HG03442 (cell line): ENCODE data around the gene ZNF280C.

ENCODE experiments used
- ATAC-seq: cut with Tn5 transposase; IDR thresholded peaks from one replicate; pipeline ENCODE4 v1.9.1; 2021; ENCODE audit warnings: mild to moderate bottlenecking, moderate library complexity; ENCODE audit not compliant: unreplicated experiment

ZNF280C gene

GRCh38 chrX:130179170-130179569 lies 89.5 kb downstream of the ZNF280C start:
- no peak for ATAC-seq

- no peak for ATAC-seq
These were observed 91.8 kb downstream of the ZNF280C start for GRCh38 chrX:130176942-130177341.

- peak; percentile 78 for ATAC-seq
These were observed 92.3 kb downstream of the ZNF280C start for GRCh38 chrX:130176354-130176776.

GRCh38 chrX:130174937-130175336 lies 93.8 kb downstream of the ZNF280C start:
- no peak for ATAC-seq

GRCh38 chrX:130174045-130174704 lies 94.5 kb downstream of the ZNF280C start:
- no peak for ATAC-seq

- peak; percentile 37 for ATAC-seq
These were observed 95.4 kb downstream of the ZNF280C start for GRCh38 chrX:130173190-130173895.

- no peak for ATAC-seq
These were observed 96.4 kb downstream of the ZNF280C start for GRCh38 chrX:130172127-130172845.

- ATAC-seq: peak; percentile 3
These were observed 97.1 kb downstream of the ZNF280C start, which contains the start of gene RAB33A for GRCh38 chrX:130171446-130172126. Gene RAB33A, plus strand, starts transcription at chrX:130171962. Its CDS starts 101 bp downstream, at chrX:130172063.

GRCh38 chrX:130170752-130171445 lies 97.8 kb downstream of the ZNF280C start:
- ATAC-seq: peak; percentile 78

- no peak for ATAC-seq
These were observed 101.7 kb downstream of the ZNF280C start for GRCh38 chrX:130167040-130167439.

- ATAC-seq: no peak
These were observed 102.3 kb downstream of the ZNF280C start for GRCh38 chrX:130166503-130166777.

- peak; percentile 87 for ATAC-seq
These were observed 102.8 kb downstream of the ZNF280C start, which contains the start of gene AIFM1 for GRCh38 chrX:130165703-130166502. Gene AIFM1, minus strand, starts transcription at chrX:130165841. Its CDS starts 185 bp downstream, at chrX:130165656.

GRCh38 chrX:130165181-130165702 lies 103.5 kb downstream of the ZNF280C start:
- no peak for ATAC-seq

- ATAC-seq: no peak
These were observed 105.3 kb downstream of the ZNF280C start for GRCh38 chrX:130163398-130163797.

- ATAC-seq: no peak
These were observed 106.5 kb downstream of the ZNF280C start for GRCh38 chrX:130162094-130162735.

- ATAC-seq: no peak
These were observed 108.9 kb downstream of the ZNF280C start for GRCh38 chrX:130159776-130160175.

- no peak for ATAC-seq
These were observed 110.4 kb downstream of the ZNF280C start for GRCh38 chrX:130158311-130158710.

- no peak for ATAC-seq
These were observed 113.1 kb downstream of the ZNF280C start for GRCh38 chrX:130155564-130155963.
